ENCODE data around the gene ZNF738.
"Not testable (repeated sequence)": the region's sequence is repeated elsewhere in the genome, so short reads cannot be mapped to it uniquely, and the experiment has no call there.

The ZNF738 gene
- 3.2 to 9.5 (median 5.8) reads per million in 4 donors for total RNA-seq

- peak; percentile 65 to 92 (median 71) for DNase-seq
Observed at GRCh38 chr19:21358768-21359451, at the start of gene ZNF738. Gene ZNF738 (plus strand): TSS chr19:21359000. CDS start chr19:21359141, 141 bp downstream.

GRCh38 chr19:21312807-21313206 is 46.0 kb upstream of the ZNF738 start:
- not testable (repeated sequence) for DNase-seq

GRCh38 chr19:21314676-21315075 is 44.1 kb upstream of the ZNF738 start:
- DNase-seq = no peak

- DNase-seq = no peak
Observed at GRCh38 chr19:21317821-21318220, 41.0 kb upstream of the ZNF738 start.

- DNase-seq = no peak
Observed at GRCh38 chr19:21321134-21321533, 37.7 kb upstream of the ZNF738 start.

- DNase-seq = no peak
Observed at GRCh38 chr19:21321996-21322395, 36.8 kb upstream of the ZNF738 start.

GRCh38 chr19:21322528-21322927 is 36.3 kb upstream of the ZNF738 start:
- no peak for DNase-seq

- DNase-seq = no peak
Observed at GRCh38 chr19:21323000-21323399, 35.8 kb upstream of the ZNF738 start.

GRCh38 chr19:21326169-21326568 is 32.6 kb upstream of the ZNF738 start:
- no peak for DNase-seq

GRCh38 chr19:21328406-21328805 is 30.4 kb upstream of the ZNF738 start:
- peak in 1 of 5 donors; percentile 13 for DNase-seq

GRCh38 chr19:21328885-21329605 is 29.8 kb upstream of the ZNF738 start, which contains the start of gene ZNF708:
Gene ZNF708 (minus strand): TSS chr19:21329410. CDS start chr19:21329212, 198 bp downstream.
- peak; percentile 36 to 90 (median 62) for DNase-seq

- no peak for DNase-seq
Observed at GRCh38 chr19:21335721-21336120, 23.1 kb upstream of the ZNF738 start.

- not testable (repeated sequence) for DNase-seq
Observed at GRCh38 chr19:21344841-21345240, 14.0 kb upstream of the ZNF738 start.

- DNase-seq = no peak
Observed at GRCh38 chr19:21352830-21353229, 6.0 kb upstream of the ZNF738 start.

GRCh38 chr19:21362291-21362690 is 3.5 kb downstream of the ZNF738 start:
- no peak for DNase-seq

- DNase-seq = no peak
Observed at GRCh38 chr19:21383980-21384582, 25.3 kb downstream of the ZNF738 start.

GRCh38 chr19:21396121-21396520 is 37.3 kb downstream of the ZNF738 start:
- no peak for DNase-seq

GRCh38 chr19:21396893-21397572 is 38.2 kb downstream of the ZNF738 start, which contains the start of gene ZNF493:
Gene ZNF493 (plus strand): TSS chr19:21397133. CDS start chr19:21397238, 105 bp downstream.
- DNase-seq = peak; percentile 72 to 92 (median 82)

- no peak for DNase-seq
Observed at GRCh38 chr19:21398851-21399250, 40.1 kb downstream of the ZNF738 start.

GRCh38 chr19:21402303-21402985 is 43.6 kb downstream of the ZNF738 start:
- no peak for DNase-seq

GRCh38 chr19:21410166-21410565 is 51.4 kb downstream of the ZNF738 start:
- no peak for DNase-seq

- DNase-seq = no peak
Observed at GRCh38 chr19:21422244-21422643, 63.4 kb downstream of the ZNF738 start.
